Activated CD8-positive, alpha-beta memory T cell treated with anti-CD3 and anti-CD28 coated beads, Interleukin-2, amount 50 U/mL, for 4 hours (primary cell): Measurements from ENCODE around the gene ZBTB12.
"Not testable (repeated sequence)": the region's sequence is repeated elsewhere in the genome, so short reads cannot be mapped to it uniquely, and the experiment has no call there.

ENCODE experiments used
- DNase-seq: peaks from one replicate; pipeline ENCODE4 v3.0.0-alpha.2; 2020

Gene ZBTB12

DNA sequence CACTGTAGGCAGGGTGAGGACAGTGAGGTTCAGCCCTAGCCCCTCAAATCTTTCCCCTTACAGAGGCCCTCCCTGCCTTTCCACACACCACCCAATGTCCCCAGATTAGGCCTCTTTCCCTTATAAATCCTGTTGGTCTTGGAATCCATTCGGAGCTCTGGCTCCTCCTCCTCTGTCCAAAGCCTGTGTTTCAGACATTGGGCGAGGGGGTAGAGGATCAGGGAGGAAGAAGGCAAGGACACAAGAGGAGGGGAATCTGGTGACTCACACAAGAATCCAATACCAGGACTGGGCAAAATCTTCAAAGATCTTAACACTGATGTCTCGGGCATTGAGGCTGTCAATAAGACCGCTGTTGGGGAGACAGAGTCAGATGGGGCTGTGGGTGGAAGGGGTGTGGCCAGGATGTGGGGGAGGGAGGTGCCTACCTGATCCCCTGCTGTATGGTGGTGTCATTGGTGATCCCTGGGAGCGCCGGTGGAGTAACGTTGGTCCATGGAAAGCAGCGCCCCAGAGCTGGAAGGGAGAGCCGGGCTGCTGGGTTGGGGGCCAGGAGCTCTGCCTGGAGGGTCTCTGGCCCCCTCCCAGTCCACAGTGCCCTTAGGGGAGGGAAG is 30.7 kb downstream of the ZBTB12 start:
- no peak for DNase-seq

DNA sequence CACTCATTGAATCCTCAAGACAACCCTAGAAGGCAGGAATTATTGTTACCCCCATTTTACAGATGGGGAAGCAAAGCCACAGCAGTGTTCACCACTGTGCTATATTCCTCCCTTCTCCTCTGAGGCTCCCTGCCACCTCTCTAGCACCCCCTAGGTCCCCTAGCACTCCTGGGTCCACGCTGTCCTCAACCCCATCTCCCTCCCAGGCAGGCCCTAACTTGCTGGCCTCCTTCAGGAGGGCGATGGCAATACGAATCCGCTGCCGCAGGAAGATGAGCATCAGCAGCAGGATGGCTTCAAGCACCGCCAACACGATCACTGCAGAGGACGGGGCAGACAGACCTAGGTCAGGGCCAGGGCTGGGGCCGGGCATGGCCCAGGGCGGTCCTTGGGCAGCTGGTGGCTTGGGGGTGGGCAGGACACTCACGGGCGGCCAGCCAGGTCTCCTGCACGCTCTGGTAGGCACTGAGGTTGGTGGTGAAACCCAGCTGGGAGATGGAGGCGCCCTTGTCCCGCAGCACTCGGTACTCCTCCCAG is 31.4 kb downstream of the ZBTB12 start:
- DNase-seq: no peak

DNA sequence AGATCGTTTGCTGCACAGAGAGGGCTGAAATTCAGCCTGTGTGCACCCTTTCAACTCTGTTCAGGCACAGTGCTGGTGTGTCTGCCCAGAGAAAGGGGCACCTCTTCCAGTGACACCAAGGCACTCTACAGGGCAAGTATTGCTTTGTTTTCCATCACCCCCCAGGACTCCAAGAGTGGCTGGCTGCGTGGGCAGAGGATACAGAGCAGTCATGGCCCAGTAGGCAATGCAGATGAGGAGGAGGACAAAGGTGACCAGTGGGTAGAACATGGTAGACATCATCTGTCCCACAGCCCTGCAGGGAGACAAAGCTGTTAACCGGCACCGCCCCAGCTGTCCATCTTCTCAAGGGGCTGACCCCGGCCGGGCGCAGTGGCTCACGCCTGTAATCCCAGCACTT is 32.5 kb downstream of the ZBTB12 start:
- DNase-seq: no peak

DNA sequence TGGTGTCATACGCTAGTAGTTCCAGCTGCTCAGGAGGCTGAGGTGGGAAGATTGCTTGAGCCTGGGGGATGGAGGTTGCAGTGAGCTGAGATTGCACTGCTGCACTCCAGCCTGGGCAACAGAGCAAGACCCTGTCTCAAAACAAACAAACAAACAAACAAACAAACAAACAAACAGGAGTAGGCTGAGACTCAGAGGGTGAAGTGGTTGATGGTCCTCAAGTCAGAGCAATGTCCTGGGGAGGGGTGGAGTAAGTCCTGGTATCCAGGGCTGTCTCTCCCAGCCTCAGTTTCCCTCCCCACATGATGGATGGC is 33.3 kb downstream of the ZBTB12 start:
- not testable (repeated sequence) for DNase-seq

DNA sequence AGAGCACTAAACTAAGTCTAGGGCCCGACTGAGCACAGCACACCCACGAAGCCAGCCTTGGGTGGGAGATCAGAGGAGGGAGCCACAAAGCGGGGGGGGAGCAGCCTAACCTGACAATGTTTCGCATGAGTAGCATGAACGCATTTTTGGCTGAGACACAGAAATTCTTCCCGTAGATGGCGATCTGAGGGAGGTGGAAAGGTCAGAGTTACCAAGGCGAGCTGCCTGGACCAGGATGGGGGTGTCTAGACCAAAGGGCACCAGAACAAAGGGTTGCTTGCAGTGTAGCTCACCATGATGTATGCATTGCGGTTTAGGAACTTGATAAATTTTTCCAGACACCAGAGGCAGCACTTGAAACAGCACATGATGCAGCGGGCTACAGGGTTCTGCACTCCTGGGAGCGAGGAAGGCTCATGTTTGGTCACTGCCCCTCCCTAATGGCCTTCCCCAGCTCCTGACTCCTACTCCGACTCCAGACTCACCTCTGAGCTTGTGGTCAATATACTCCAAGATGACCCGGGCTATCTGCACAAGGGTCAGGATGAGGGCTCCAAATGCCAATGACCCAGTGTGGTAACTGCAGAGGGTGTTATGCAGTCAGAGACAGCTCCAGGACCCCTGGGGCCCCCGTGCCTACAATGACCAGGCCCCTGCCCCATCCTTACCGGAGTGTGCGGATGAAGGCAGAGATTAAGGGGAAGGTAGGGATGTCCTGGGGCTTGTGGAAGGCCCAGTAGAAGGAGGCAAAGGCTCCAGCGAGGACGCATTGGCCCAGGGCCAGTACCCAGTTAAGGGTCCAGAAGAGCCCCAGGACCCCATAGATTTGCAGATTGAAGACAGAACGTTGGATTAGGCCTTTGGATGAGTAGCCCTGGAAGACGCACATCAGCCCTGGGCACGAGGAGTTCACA is 36.4 kb downstream of the ZBTB12 start:
- DNase-seq: no peak

DNA sequence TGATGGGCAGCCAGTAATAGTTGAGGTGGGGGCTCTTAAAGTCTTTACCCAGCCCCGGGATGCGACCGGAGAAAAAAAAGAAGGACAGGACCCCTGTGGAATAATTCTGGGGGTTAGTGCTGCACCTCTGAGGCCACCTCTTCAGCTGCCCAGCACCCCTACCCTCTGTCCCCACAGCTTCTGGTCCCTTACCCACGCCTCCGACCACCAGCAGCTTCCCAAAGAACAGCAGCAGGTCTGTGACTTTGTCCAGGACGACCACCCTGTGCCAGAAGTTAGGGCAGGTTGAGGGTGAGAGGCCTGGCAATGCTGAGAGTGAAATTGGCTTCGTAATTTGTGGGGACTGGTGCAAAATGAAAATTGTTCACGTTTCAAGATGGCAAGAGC is 37.1 kb downstream of the ZBTB12 start:
- no peak for DNase-seq

DNA sequence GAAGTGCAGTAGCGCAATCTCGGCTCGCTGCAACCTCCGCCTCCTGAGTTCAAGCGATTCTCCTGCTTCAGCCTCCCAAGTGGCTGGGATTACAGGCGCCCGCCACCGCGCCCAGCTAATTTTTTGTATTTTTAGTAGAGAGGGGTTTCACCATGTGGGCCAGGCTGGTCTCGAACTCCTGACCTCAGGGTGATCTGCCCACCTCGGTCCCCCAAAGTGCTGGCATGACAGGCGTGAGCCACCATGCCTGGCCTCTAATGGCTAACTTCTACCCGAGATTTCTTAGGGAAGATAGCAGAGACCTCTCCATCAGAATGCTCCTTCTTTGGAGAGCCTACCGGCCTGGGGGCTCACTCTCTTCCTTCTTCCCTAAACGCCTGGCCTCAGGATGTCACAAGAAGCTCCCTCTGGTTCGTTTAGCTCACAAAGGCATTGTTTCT is 37.7 kb downstream of the ZBTB12 start:
- not testable (repeated sequence) for DNase-seq

DNA sequence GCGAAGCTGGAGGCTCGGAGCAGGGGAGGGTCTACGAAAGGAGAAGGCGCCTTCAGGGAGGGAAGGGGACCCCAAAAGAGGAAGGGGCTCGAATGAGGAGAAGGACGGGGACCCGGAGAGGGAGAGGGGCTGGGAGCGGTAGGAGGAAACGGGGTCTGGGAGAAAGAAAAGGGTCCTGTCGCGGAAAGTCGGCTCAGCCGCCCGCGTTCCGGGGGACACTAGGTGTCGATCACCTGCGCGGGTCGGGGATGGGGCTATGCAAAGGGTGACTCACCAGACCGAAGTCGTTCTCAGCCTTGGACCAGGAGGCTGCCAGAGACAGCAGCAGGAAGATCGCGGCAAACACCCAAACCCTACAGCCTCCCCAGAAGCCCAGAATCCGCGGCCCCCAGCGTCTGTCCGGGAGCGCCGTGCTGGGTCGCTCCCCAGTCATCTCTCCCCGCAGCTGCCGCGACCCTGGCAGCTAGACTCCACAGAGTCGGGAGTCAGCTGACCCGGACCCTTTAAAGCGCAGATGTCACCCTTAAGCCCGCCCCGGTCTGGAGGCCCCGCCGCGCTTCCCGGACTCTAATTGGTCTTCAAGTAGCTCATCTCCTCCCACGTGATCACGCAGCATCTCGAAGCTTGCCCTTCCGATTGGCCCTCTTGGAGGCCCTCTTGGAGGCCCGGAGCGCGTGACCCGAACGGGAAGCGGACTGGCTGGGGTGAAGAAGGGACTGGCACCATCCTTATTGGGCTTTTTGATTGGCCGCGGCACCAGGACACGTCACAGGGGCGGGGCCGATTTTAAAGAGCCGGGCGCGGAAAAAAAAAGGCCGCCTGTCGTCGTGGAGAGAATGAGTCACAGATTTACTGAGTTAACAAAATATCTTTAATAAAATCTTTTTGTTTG is 39.3 kb downstream of the ZBTB12 start, which contains the start of gene NEU1:
TSS of gene NEU1 (minus strand) at position 478 of the 892 bp plus-strand sequence. CDS start at position 433, 45 bp downstream.
- peak; percentile 96 for DNase-seq

DNA sequence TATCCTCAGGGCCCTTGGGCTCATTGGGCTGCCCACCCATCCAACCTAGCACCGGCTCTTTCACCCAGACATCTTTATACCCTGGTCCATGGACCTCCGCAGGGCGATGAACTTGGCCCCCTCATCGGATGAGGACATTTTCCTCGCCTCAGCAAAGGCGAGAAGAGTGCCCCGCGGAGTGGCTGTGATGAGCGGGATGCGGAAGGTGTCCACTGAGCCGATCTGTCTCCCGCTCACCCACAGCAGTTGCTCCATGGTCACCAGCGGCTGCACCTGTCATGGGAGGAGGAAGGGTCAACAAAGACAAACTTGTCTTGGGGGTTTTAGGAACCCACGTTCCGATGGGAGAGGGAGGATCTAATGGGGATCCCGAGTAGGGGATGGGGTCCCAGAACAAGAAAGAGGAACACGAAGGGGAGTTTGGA is 40.0 kb downstream of the ZBTB12 start:
- no peak for DNase-seq

DNA sequence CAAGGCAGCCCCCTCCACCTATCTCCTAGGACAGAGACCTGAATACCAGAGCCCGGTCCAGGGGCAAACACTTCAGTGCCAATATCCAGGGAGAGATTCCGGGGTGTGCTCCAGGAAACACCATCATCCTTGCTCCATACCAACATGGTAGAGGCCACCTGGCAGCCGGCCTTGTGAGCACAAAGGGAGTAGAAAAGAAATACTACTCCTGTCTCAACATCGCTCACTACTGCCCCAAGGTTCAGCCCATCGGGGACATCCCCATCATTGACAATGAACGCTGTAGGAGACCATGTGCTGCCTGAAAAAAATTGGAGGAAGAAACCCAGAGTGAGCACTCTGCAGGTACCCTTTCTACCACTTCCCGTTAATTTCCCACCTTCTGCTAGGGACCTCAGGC is 40.7 kb downstream of the ZBTB12 start:
- DNase-seq: no peak

DNA sequence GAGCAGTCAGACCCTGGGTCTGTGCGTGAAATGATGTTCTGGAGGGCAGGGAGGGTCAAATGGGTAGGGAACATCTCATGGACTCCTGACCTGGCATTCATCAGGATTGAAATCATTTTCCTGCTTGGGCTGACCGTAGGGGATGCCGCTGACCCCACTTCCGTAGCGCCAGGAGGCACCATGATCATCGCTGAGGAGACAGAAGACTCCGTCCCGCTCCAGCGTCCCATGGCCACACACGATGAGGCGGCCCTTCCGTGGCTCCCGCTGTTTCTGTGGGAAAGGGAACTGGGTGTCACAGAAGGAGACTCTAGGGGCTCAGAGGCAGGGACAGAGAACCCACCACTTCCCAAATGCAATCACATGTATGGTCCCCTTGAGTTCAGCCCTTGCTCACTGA is 41.5 kb downstream of the ZBTB12 start:
- no peak for DNase-seq

DNA sequence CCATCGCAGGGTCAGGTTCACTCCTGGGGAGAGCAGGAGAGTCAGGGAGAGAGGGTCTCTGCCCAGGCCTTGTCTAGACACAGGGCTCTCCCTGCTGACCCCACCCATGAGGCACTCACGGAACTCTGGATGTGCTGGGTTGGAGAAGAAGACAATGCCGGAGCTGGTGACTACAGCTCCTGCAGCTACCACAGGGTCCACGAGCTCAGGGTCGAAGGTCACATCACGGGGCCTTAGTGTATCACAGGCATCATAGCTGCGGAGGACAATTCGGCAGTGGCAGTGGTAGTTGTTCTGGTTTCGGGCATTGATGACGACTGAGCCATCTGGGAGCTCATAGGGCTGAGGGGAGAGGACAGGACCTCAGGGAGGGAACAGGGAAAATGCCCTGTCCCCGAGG is 42.0 kb downstream of the ZBTB12 start:
- no peak for DNase-seq

DNA sequence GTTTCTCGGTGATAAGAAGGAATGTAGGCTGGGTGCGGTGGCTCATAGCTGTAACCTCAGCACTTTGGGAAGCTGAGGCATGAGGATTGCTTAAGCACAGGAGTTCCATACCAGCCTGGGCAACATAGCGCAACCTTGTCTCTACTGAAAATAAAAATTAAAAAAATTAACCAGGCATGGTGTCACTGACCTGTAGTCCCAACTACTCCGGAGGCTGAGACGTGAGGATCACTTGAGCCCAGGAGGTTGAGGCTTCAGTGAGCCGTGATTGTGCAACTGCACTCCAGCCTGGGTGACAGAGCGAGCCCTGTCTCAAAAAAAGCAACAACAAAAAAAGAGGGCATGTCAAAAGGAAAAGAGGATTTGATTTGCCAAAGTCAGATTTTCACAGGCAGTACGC is 43.2 kb downstream of the ZBTB12 start:
- DNase-seq: no peak

DNA sequence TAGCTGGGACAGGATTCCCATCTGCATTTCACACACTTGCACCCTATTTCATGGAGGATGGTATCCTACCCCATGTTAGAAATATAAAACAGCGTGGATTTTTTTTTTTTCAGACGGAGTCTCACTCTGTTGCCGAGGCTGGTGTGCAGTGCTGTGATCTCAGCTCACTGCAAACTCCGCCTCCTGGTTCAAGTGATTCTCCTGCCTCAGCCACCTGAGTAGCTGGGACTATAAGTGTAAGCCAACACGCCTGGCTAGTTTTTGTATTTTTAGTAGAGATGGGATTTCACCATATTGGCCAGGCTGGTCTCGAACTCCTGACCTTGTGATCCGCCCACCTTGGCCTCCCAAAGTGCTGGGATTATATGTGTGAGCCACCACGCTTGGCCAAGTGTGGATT is 44.1 kb downstream of the ZBTB12 start:
- DNase-seq: not testable (repeated sequence)

DNA sequence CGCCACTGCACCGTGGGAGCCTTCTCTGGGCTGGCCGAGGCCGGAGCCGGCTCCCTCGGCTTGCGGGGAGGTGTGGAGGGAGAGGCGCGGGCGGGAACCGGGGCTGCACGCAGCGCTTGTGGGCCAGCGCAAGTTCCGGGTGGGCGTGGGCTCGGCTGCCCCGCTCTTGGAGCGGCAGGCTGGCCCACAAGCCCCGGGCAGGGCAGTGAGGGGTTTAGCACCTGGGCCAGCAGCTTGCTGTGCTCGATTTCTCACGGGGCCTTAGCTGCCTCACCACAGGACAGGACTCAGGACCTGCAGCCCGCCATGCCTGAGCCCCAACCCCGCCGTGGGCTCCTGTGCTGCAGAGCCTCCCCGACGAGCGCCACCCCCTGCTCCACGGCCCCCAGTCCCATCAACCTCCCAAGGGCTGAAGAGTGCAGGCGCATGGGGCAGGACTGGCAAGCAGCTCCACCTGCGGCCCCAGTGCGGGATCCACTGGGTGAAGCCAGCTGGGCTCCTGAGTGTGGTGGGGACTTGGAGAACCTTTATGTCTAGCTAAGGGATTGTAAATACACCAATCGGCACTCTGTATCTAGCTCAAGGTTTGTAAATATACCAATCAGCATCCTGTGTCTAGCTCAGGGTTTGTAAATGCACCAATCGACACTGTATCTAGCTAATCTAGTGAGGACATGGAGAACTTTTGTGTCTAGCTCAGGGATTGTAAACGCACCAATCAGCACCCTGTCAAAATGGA is 49.7 kb downstream of the ZBTB12 start:
- DNase-seq: not testable (repeated sequence)

DNA sequence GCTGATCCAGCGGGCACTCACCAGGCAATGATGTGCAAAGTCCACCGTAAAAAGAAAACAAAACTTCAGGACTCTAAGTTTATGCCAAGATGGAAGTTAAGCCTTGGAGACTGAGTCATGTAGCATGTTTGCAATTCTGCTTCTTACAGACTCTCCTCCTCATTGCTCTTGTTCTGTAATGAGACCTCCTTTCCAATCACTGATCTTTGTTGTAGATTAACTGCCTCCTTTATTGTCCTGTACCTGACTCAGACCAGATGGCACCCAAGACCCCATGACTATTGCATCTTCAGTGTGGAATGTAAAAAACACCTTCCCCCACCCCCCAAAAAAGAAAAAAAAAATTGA is 50.4 kb downstream of the ZBTB12 start:
- DNase-seq: no peak

DNA sequence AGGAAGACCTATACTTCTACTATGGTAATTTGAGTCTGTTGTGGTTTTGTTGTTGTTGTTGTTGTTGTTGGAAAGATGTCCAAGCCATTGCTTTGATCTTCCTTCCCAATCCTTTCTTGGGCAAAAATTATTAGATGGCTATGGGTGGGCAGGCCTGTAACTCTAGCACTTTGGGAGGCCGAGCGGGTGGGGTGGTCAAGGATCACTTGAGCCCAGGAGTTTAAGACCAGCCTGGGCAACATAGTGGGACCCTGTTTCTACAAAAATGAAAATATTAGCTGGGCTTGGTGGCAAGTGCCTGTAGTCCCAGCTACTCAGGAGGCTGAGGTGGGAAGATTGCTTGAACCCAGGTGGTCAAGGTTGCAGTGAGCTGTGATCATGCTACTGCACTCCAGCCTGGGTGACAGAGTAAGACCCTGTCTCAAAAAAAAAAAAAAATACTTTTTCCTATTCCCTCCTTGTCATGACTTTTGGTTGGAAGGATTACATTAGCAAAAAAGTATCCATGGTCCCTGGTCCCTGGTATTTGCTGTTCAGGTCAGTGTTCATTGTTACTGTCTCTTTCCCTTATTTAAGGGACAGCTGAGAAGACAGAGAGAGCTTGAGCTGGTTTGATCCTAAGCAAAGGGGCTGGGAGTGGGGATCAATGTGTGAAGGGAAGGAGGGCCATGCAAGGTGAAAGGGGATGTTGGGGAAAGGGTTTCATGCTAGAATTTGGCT is 51.0 kb downstream of the ZBTB12 start:
- DNase-seq: no peak
